GM23338 (cell line): ENCODE data around the gene AHNAK. TPM values are rescaled to one million over a fixed set of nuclear protein-coding genes. Genes with fewer than 3 reads are reported as not detected.

Experiments used
- ATAC-seq: fragments of 200-7000 bp; cut with Tn5 transposase; 3 replicates; pipeline ENCODE4 v1.9.1; 2020
- DNase-seq: peaks from one replicate; pipeline ENCODE4 v3.0.0-alpha.2; 2015; ENCODE audit warnings: low spot score
- H2AFZ ChIP-seq: fragments of 200-600 bp; sonication (generic); 2 replicates; pipeline ENCODE4 v1.8.0; 2016; ENCODE audit warnings: antibody characterized with exemption, mild to moderate bottlenecking, moderate library complexity
- H3F3A ChIP-seq: fragments of 200-600 bp; sonication (generic); replicated peaks from 2 replicates; pipeline ENCODE4 v1.8.0; 2017; ENCODE audit warnings: antibody characterized with exemption, mixed run types, low read depth
- H3K27ac ChIP-seq: fragments of 200-600 bp; sonication (generic); 2 replicates; pipeline ENCODE4 v1.6.1; 2016; ENCODE audit warnings: low read depth
- H3K27me3 ChIP-seq: fragments of 200-600 bp; sonication (generic); 2 replicates; pipeline ENCODE4 v1.8.0; 2016; ENCODE audit warnings: mild to moderate bottlenecking, mixed run types, moderate library complexity; ENCODE audit not compliant: insufficient read depth
- H3K36me3 ChIP-seq: fragments of 200-600 bp; sonication (generic); 2 replicates; pipeline ENCODE4 v1.8.0; 2016; ENCODE audit warnings: mild to moderate bottlenecking; ENCODE audit not compliant: insufficient read depth
- H3K4me1 ChIP-seq: fragments of 200-600 bp; sonication (generic); 2 replicates; pipeline ENCODE4 v1.8.0; 2016; ENCODE audit warnings: mild to moderate bottlenecking, moderate library complexity; ENCODE audit not compliant: insufficient read depth
- H3K4me2 ChIP-seq: fragments of 200-600 bp; sonication (generic); 2 replicates; pipeline ENCODE4 v1.7.1; 2017; ENCODE audit warnings: mixed run types
- H3K4me3 ChIP-seq: fragments of 200-600 bp; sonication (generic); 2 replicates; pipeline ENCODE4 v1.6.1; 2016; ENCODE audit warnings: mixed run types
- H3K79me2 ChIP-seq: fragments of 200-600 bp; sonication (generic); replicated peaks from 2 replicates; pipeline ENCODE4 v1.8.0; 2017; ENCODE audit warnings: mild to moderate bottlenecking; ENCODE audit not compliant: insufficient read depth
- H3K9me2 ChIP-seq: fragments of 200-600 bp; sonication (generic); 2 replicates; pipeline ENCODE4 v1.8.0; 2017; ENCODE audit not compliant: insufficient read depth
- H4K20me1 ChIP-seq: fragments of 200-600 bp; sonication (generic); replicated peaks from 2 replicates; pipeline ENCODE4 v1.8.0; 2017; ENCODE audit warnings: mild to moderate bottlenecking; ENCODE audit not compliant: insufficient read depth
- H3K27ac Mint-ChIP-seq: 2 replicates; pipeline ENCODE4 v1.8.0; 2020; ENCODE audit warnings: inconsistent platforms, mild to moderate bottlenecking, moderate library complexity, mixed read lengths
- H3K27me3 Mint-ChIP-seq: 3 replicates; pipeline ENCODE4 v1.8.0; 2022; ENCODE audit warnings: low read depth, mild to moderate bottlenecking, moderate library complexity, mixed read lengths, inconsistent platforms; ENCODE audit not compliant: insufficient read depth, poor library complexity
- H3K36me3 Mint-ChIP-seq: 3 replicates; pipeline ENCODE4 v1.8.0; 2021; ENCODE audit warnings: low read depth, mild to moderate bottlenecking, inconsistent platforms, moderate library complexity, mixed read lengths
- H3K4me1 Mint-ChIP-seq: 3 replicates; pipeline ENCODE4 v1.8.0; 2020; ENCODE audit warnings: mild to moderate bottlenecking, inconsistent platforms, mixed read lengths
- H3K4me3 Mint-ChIP-seq: 3 replicates; pipeline ENCODE4 v1.8.0; 2021; ENCODE audit warnings: moderate library complexity, mild to moderate bottlenecking, inconsistent platforms, mixed read lengths
- H3K9me3 Mint-ChIP-seq: 3 replicates; pipeline ENCODE4 v1.8.0; 2020; ENCODE audit warnings: moderate library complexity, mild to moderate bottlenecking, inconsistent platforms, mixed read lengths
- CREB1 ChIP-seq: fragments of 250-450 bp; sonication (Bioruptor Pico); IDR thresholded peaks from 2 replicates; pipeline ENCODE4 v1.5.0; 2020; ENCODE audit warnings: low read depth, mild to moderate bottlenecking, moderate library complexity
- EZH2 ChIP-seq: fragments of 200-600 bp; sonication (generic); IDR thresholded peaks from one replicate; pipeline ENCODE4 v1.8.0; 2017; ENCODE audit warnings: antibody characterized with exemption, mild to moderate bottlenecking, low read depth; ENCODE audit not compliant: unreplicated experiment
- EZH2phosphoT487 ChIP-seq: fragments of 200-600 bp; sonication (generic); IDR thresholded peaks from one replicate; pipeline ENCODE4 v1.8.1; 2018; ENCODE audit warnings: antibody characterized with exemption; ENCODE audit not compliant: unreplicated experiment
- JUNB ChIP-seq: IDR thresholded peaks from one replicate; pipeline ENCODE4 v1.6.1; 2016; ENCODE audit warnings: antibody characterized with exemption; ENCODE audit not compliant: unreplicated experiment
- NANOG ChIP-seq: IDR thresholded peaks from 2 replicates; pipeline ENCODE4 v1.6.1; 2016; ENCODE audit warnings: antibody characterized with exemption, borderline replicate concordance
- POLR2AphosphoS5 ChIP-seq: IDR thresholded peaks from 2 replicates; pipeline ENCODE4 v1.6.1; 2016; ENCODE audit warnings: antibody characterized with exemption, low read depth
- REST ChIP-seq: IDR thresholded peaks from one replicate; pipeline ENCODE4 v1.6.1; 2018; ENCODE audit warnings: antibody characterized with exemption; ENCODE audit not compliant: unreplicated experiment
- STAT1 ChIP-seq: IDR thresholded peaks from one replicate; pipeline ENCODE4 v1.6.1; 2016; ENCODE audit warnings: antibody characterized with exemption; ENCODE audit not compliant: unreplicated experiment
- ZNF331 ChIP-seq: fragments of 250-450 bp; sonication (Bioruptor Pico); IDR thresholded peaks from 2 replicates; pipeline ENCODE4 v1.5.0; 2020; ENCODE audit warnings: low read depth, mild to moderate bottlenecking, moderate library complexity
- polyA plus RNA-seq: library from polyadenylated mRNA; unstranded; fragments of >200 nt; fragmentation: Nextera tagmentation; extraction: Ambion mirVana; gene quantifications from 2 replicates; pipeline ENCODE4 v1.2.1, GENCODE V29; 2016
- total RNA-seq: library from RNA; depleted of rRNA; stranded (reverse); fragments of >200 nt; shearing (Covaris generic); gene quantifications from 2 replicates; pipeline ENCODE4 v1.2.3, GENCODE V29; 2014
- TF ChIP-seq, protein P1 (sequence below): IDR thresholded peaks from 2 replicates; pipeline ENCODE4 v1.6.1; 2016; ENCODE audit warnings: antibody characterized with exemption
- TF ChIP-seq, protein P2 (sequence below), 2 experiments: fragments of 200-600 bp in 1 of 2; sonication (generic) in 1 of 2; conservative IDR thresholded peaks; 2 replicates each; pipeline versions ENCODE4 v1.5.1 to v1.6.1; 2016 to 2017; ENCODE audit warnings: antibody characterized with exemption in 2 of 2, low read depth in 2 of 2, mild to moderate bottlenecking in 2 of 2, moderate library complexity in 1 of 2

Gene AHNAK
- total and polyA plus RNA-seq, 2 experiments from 2014 or later = 0.91 to 2.1 TPM

DNA sequence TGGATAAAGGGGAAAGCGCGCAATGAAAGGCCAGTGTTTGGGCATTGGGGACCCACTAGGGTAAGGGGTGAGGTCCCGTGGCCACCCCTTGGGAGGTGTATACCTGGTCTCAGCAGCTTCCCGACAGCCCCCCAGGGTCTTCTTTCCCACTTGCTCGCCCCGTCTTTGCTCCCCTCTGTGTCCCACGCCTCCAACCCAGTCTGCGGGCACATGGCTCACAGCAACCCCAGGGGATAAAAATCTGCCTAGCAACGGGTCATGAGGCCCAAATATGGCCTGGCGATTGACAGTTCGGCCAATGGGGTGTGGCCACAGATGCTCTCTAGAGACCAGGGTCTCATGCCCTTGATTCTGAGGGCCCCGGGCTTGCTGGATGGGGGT is 41.6 kb downstream of the AHNAK start (continued):
- TF ChIP-seq, protein P1, sequence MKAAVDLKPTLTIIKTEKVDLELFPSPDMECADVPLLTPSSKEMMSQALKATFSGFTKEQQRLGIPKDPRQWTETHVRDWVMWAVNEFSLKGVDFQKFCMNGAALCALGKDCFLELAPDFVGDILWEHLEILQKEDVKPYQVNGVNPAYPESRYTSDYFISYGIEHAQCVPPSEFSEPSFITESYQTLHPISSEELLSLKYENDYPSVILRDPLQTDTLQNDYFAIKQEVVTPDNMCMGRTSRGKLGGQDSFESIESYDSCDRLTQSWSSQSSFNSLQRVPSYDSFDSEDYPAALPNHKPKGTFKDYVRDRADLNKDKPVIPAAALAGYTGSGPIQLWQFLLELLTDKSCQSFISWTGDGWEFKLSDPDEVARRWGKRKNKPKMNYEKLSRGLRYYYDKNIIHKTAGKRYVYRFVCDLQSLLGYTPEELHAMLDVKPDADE = no peak
- TF ChIP-seq POLR2AphosphoS5 (no peak), ZNF331 (CRISPR knock-in tag) (no peak), CREB1 (CRISPR knock-in tag) (no peak), STAT1 (no peak), REST (no peak)

DNA sequence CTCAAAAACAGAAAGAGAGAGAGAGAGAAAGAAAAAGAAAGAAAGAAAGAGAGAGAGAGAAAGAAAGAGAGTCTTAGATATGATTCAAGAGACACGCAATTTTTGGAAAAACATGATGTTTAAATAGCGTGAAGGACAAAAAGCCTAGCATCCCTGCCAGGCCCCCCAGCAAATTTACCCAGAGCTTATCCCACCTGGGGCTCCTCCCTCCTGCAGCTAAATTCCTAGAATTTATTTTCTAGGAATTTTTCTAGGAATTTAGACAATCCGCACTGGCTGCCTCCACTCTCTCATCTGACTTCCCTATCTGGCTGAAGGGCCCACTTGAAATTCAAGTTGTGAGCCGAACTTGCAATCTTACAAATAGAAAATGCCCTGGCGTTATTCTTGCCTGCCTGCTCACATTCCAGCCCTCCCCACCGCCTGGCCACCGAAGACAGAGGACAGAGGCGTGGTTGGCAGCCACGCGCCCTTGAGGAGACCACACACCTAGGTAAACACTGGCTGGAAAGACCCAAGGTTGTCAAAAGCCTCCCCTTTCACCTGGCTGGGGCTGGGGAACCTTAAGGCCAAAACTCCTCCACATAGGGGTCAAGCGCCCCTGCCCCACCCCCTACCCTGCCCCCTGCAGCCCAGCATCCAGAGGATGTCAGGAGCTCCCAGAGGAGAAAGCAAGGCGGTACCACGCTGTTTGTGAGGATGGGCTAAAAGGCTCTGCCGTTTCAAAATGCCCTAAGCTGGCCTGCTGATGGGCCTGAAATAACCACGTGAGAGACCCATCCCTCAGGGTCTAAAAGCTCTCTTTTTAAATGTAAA is 42.2 kb downstream of the AHNAK start:
- H3K4me3 Mint-ChIP-seq = peak overlapping the region; percentile 69; the same call in 1 of the 3 replicates
- H3K4me3 ChIP-seq = peak overlapping the region; percentile 53
- ATAC-seq (peak; percentile 24), DNase-seq (peak; percentile 75)
- no peaks in the 10 kb centered on the region for H3K79me2 ChIP-seq
- no peak overlapping the region for H3K27ac ChIP-seq
- H3K27me3 ChIP-seq = peaks cover 25% of the 10 kb centered on the region
- H3F3A ChIP-seq = no peaks in the 10 kb centered on the region; the same call in 1 of the 2 replicates
- H2AFZ ChIP-seq = peak overlapping the region; percentile 92; the same call in 1 of the 2 replicates
- H3K27ac Mint-ChIP-seq = no peak overlapping the region
- no peaks in the 10 kb centered on the region for H3K9me3 Mint-ChIP-seq
- H3K4me1 Mint-ChIP-seq = peaks cover 66% of the 10 kb centered on the region
- peaks cover 30% of the 10 kb centered on the region for H3K4me1 ChIP-seq
- H3K36me3 Mint-ChIP-seq = no peaks in the 10 kb centered on the region
- peaks cover 29% of the 10 kb centered on the region for H3K27me3 Mint-ChIP-seq
- no peaks in the 10 kb centered on the region for H3K9me2 ChIP-seq
- no peaks in the 10 kb centered on the region for H3K36me3 ChIP-seq
- H4K20me1 ChIP-seq = no peaks in the 10 kb centered on the region
- H3K4me2 ChIP-seq = peak overlapping the region; percentile 81
- TF ChIP-seq, protein P2, sequence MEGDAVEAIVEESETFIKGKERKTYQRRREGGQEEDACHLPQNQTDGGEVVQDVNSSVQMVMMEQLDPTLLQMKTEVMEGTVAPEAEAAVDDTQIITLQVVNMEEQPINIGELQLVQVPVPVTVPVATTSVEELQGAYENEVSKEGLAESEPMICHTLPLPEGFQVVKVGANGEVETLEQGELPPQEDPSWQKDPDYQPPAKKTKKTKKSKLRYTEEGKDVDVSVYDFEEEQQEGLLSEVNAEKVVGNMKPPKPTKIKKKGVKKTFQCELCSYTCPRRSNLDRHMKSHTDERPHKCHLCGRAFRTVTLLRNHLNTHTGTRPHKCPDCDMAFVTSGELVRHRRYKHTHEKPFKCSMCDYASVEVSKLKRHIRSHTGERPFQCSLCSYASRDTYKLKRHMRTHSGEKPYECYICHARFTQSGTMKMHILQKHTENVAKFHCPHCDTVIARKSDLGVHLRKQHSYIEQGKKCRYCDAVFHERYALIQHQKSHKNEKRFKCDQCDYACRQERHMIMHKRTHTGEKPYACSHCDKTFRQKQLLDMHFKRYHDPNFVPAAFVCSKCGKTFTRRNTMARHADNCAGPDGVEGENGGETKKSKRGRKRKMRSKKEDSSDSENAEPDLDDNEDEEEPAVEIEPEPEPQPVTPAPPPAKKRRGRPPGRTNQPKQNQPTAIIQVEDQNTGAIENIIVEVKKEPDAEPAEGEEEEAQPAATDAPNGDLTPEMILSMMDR (conservative IDR thresholded peaks at IDR 0.05; ENCODE audit: low read depth in 2 of 2) = no peak
- TF ChIP-seq EZH2 (no peak), JUNB (no peak), EZH2phosphoT487 (no peak), STAT1 (no peak), NANOG (no peak), REST (no peak), POLR2AphosphoS5 (no peak)
- TF ChIP-seq, protein P1 = no peak
